Uterus (tissue), 2 donors: ENCODE results near the gene CALN1.

ENCODE experiments used
- POLR2A ChIP-seq, 2 donors: fragments of 450-650 bp; IDR thresholded peaks; one replicate each; pipeline ENCODE4 v1.6.1; 2016; ENCODE audit warnings: antibody characterized with exemption in 2 of 2, mild to moderate bottlenecking in 1 of 2, moderate library complexity in 1 of 2
- TF ChIP-seq, protein P1 (sequence below), 4 experiments: fragments of 200-600 bp in 2 of 4; fragments of 450-650 bp in 2 of 4; sonication (generic) in 2 of 4; IDR thresholded peaks; one replicate each; pipeline ENCODE4 v1.5.1; 2016 to 2019; ENCODE audit warnings: antibody characterized with exemption in 4 of 4, mild to moderate bottlenecking in 2 of 4, moderate library complexity in 1 of 4

DNA sequence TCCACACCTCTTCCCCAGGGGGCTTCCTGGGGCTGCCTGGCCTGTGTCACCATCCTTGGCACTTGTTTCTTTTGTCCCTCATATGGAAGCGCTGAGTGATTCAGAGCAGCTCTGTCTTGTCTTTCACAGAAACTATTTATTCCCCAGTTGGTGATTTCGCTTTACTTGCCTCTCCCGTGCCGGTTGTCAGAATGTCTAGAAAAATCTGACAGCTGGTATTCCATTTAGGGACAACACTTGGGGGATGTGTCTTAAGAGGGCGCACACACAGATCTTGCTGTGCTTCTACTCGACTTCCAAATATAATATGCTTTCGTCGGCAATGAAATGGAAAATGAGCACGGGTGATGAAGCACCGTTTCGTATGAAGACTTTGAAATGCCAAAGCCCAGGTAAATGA, 611.8 kb downstream of the CALN1 start:
- TF ChIP-seq, protein P1, sequence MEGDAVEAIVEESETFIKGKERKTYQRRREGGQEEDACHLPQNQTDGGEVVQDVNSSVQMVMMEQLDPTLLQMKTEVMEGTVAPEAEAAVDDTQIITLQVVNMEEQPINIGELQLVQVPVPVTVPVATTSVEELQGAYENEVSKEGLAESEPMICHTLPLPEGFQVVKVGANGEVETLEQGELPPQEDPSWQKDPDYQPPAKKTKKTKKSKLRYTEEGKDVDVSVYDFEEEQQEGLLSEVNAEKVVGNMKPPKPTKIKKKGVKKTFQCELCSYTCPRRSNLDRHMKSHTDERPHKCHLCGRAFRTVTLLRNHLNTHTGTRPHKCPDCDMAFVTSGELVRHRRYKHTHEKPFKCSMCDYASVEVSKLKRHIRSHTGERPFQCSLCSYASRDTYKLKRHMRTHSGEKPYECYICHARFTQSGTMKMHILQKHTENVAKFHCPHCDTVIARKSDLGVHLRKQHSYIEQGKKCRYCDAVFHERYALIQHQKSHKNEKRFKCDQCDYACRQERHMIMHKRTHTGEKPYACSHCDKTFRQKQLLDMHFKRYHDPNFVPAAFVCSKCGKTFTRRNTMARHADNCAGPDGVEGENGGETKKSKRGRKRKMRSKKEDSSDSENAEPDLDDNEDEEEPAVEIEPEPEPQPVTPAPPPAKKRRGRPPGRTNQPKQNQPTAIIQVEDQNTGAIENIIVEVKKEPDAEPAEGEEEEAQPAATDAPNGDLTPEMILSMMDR (IDR thresholded peaks at IDR 0.05), result no peak
- TF ChIP-seq POLR2A (IDR thresholded peaks at IDR 0.05), result no peak
